NCI-H2029 treated with DMSO at 0.1 percent for 48 hours (cell line): ENCODE measurements around the gene BBC3.
"Not testable (repeated sequence)": the region's sequence is repeated elsewhere in the genome, so short reads cannot be mapped to it uniquely, and the experiment has no call there.

Experiments used
- DNase-seq: peaks from one replicate; lab custom pipeline; 2025; lab: John Stamatoyannopoulos, UW

BBC3 gene

GRCh38 chr19:47230921-47231214, at the start of gene BBC3:
Gene BBC3, minus strand, starts transcription at chr19:47231199. Its CDS starts 2,768 bp downstream, at chr19:47228431.
- no peak for DNase-seq

- DNase-seq = no peak
Measured at GRCh38 chr19:47280183-47280797, 49.3 kb upstream of the BBC3 start.

GRCh38 chr19:47276513-47276912, 45.5 kb upstream of the BBC3 start:
- not testable (repeated sequence) for DNase-seq

GRCh38 chr19:47275791-47276461, 44.9 kb upstream of the BBC3 start:
- no peak for DNase-seq

GRCh38 chr19:47274891-47275761, 44.1 kb upstream of the BBC3 start:
- DNase-seq = no peak

- peak; percentile 94 for DNase-seq
Measured at GRCh38 chr19:47274071-47274890, 43.3 kb upstream of the BBC3 start, which contains the start of gene INAFM1. Gene INAFM1, plus strand, starts transcription at chr19:47274885. Its CDS starts 35 bp downstream, at chr19:47274920.

GRCh38 chr19:47273313-47274070, 42.5 kb upstream of the BBC3 start:
- peak; percentile 49 for DNase-seq

GRCh38 chr19:47272448-47273312, 41.7 kb upstream of the BBC3 start:
- no peak for DNase-seq

- DNase-seq = no peak
Measured at GRCh38 chr19:47271949-47272348, 41.0 kb upstream of the BBC3 start.

GRCh38 chr19:47270408-47270807, 39.4 kb upstream of the BBC3 start:
- DNase-seq = no peak

- DNase-seq = no peak
Measured at GRCh38 chr19:47269596-47269995, 38.6 kb upstream of the BBC3 start.

GRCh38 chr19:47268028-47268427, 37.0 kb upstream of the BBC3 start:
- no peak for DNase-seq

- DNase-seq = no peak
Measured at GRCh38 chr19:47267350-47267759, 36.4 kb upstream of the BBC3 start.

GRCh38 chr19:47266401-47266941, 35.5 kb upstream of the BBC3 start:
- no peak for DNase-seq

GRCh38 chr19:47264629-47265028, 33.6 kb upstream of the BBC3 start:
- no peak for DNase-seq

GRCh38 chr19:47261946-47262793, 31.2 kb upstream of the BBC3 start:
- not testable (repeated sequence) for DNase-seq

- no peak for DNase-seq
Measured at GRCh38 chr19:47260476-47260875, 29.5 kb upstream of the BBC3 start.

- DNase-seq = no peak
Measured at GRCh38 chr19:47258895-47259555, 28.0 kb upstream of the BBC3 start.

GRCh38 chr19:47258434-47258833, 27.4 kb upstream of the BBC3 start:
- no peak for DNase-seq
